HepG2 (cell line): ENCODE data around the gene BCAS1. TPM values are rescaled to one million over a fixed set of nuclear protein-coding genes. Genes with fewer than 3 reads are reported as not detected.
A peak's percentile ranks its signal among the peaks of the same experiment; 100 is the strongest.

ENCODE experiments used
- AGO1 ChIP-seq: fragments of 200-400 bp; formaldehyde crosslinking; IDR thresholded peaks from 2 replicates; pipeline ENCODE4 v1.6.1; 2017; ENCODE audit warnings: mild to moderate bottlenecking, low read depth, low read length, moderate library complexity; ENCODE audit not compliant: poor library complexity, severe bottlenecking
- DPF2 ChIP-seq: sonication (generic); formaldehyde crosslinking; IDR thresholded peaks from 2 replicates; pipeline ENCODE4 v1.4.0; 2020; ENCODE audit warnings: mild to moderate bottlenecking, low read depth, missing genetic modification reagents, borderline replicate concordance
- ERF ChIP-seq: IDR thresholded peaks from 2 replicates; pipeline ENCODE4 v1.6.1; 2018; ENCODE audit warnings: missing biosample characterization, missing genetic modification reagents
- HOXD1 ChIP-seq: sonication (generic); formaldehyde crosslinking; IDR thresholded peaks from 2 replicates; pipeline ENCODE4 v1.5.0; 2020; ENCODE audit warnings: missing genetic modification reagents
- IRF2 ChIP-seq: IDR thresholded peaks from 2 replicates; pipeline ENCODE4 v1.6.1; 2018; ENCODE audit warnings: missing genetic modification reagents, missing compliant biosample characterization
- KDM3A ChIP-seq: IDR thresholded peaks from 2 replicates; pipeline ENCODE4 v1.6.1; 2018; ENCODE audit warnings: low read depth, missing compliant biosample characterization
- NKX3-1 ChIP-seq: sonication (generic); formaldehyde crosslinking; IDR thresholded peaks from 2 replicates; pipeline ENCODE4 v1.5.0; 2020; ENCODE audit warnings: missing genetic modification reagents
- ONECUT2 ChIP-seq: sonication (generic); formaldehyde crosslinking; IDR thresholded peaks from 2 replicates; pipeline ENCODE4 v1.4.0; 2020; ENCODE audit warnings: missing genetic modification reagents
- PHF8 ChIP-seq: sonication (generic); formaldehyde crosslinking; IDR thresholded peaks from 2 replicates; pipeline ENCODE4 v1.5.0; 2020; ENCODE audit warnings: missing genetic modification reagents
- RELA ChIP-seq: sonication (generic); formaldehyde crosslinking; IDR thresholded peaks from 2 replicates; pipeline ENCODE4 v1.4.0; 2020; ENCODE audit warnings: missing genetic modification reagents
- SOX6 ChIP-seq, 2 experiments: fragments of 450-650 bp in 1 of 2; sonication (generic) in 1 of 2; formaldehyde crosslinking in 1 of 2; IDR thresholded peaks; 2 replicates each; pipeline versions ENCODE4 v1.4.0 to v1.6.1; 2017 to 2020; ENCODE audit warnings: antibody characterized with exemption in 1 of 2, mild to moderate bottlenecking in 1 of 2, missing genetic modification reagents in 1 of 2
- SP140L ChIP-seq: sonication (generic); formaldehyde crosslinking; IDR thresholded peaks from 2 replicates; pipeline ENCODE4 v1.4.0; 2020; ENCODE audit warnings: missing genetic modification reagents, borderline replicate concordance
- SYNCRIP ChIP-seq: fragments of 200-400 bp; formaldehyde crosslinking; IDR thresholded peaks from 2 replicates; pipeline ENCODE4 v1.6.1; 2018; ENCODE audit warnings: mild to moderate bottlenecking, low read depth, low read length; ENCODE audit not compliant: insufficient read depth
- U2AF1 ChIP-seq: fragments of 200-400 bp; formaldehyde crosslinking; optimal IDR thresholded peaks from 2 replicates; pipeline ENCODE3; 2017; ENCODE audit warnings: mild to moderate bottlenecking, low read depth, low read length
- ZFP82 ChIP-seq: sonication (generic); formaldehyde crosslinking; IDR thresholded peaks from 2 replicates; pipeline ENCODE4 v1.5.1; 2020; ENCODE audit warnings: mild to moderate bottlenecking, missing genetic modification reagents, borderline replicate concordance
- ZNF33B ChIP-seq: sonication (generic); formaldehyde crosslinking; IDR thresholded peaks from 2 replicates; pipeline ENCODE4 v1.5.1; 2020; ENCODE audit warnings: mild to moderate bottlenecking, missing genetic modification reagents
- ZNF354B ChIP-seq: sonication (generic); formaldehyde crosslinking; IDR thresholded peaks from 2 replicates; pipeline ENCODE4 v1.8.0; 2022; ENCODE audit warnings: mild to moderate bottlenecking, missing genetic modification reagents
- ZNF431 ChIP-seq: sonication (generic); formaldehyde crosslinking; IDR thresholded peaks from 2 replicates; pipeline ENCODE4 v1.9.0; 2022; ENCODE audit warnings: missing genetic modification reagents, low read depth, mild to moderate bottlenecking, borderline replicate concordance
- ZNF746 ChIP-seq: sonication (generic); formaldehyde crosslinking; IDR thresholded peaks from 2 replicates; pipeline ENCODE4 v1.8.0; 2022; ENCODE audit warnings: mild to moderate bottlenecking, missing genetic modification reagents
- polyA plus RNA-seq, 8 experiments: library from polyadenylated mRNA; depleted of rRNA in 3 of 8; stranded (reverse) in 7 of 8; unstranded in 1 of 8; fragments of >200 nt; fragmentation: Illumina TruSeq in 4 of 8; extraction: Trizol in 4 of 8; gene quantifications; 2 replicates each; pipeline versions ENCODE4 v1.2.1 to v1.2.3, GENCODE V29; 2011 to 2016; ENCODE audit warnings: low read depth in 4 of 8, missing spikeins in 1 of 8, mixed read lengths in 1 of 8; ENCODE audit not compliant: insufficient read depth in 1 of 8
- total RNA-seq, 5 experiments: library from RNA; depleted of rRNA; stranded (reverse); fragments of >200 nt; fragmentation: Illumina TruSeq; extraction: Trizol; gene quantifications; 2 replicates each; pipeline ENCODE4 v1.2.3, GENCODE V29; 2016; ENCODE audit warnings: low read depth in 1 of 5
- TF ChIP-seq, protein P1 (sequence below): sonication (generic); formaldehyde crosslinking; IDR thresholded peaks from 2 replicates; pipeline ENCODE4 v1.5.1; 2020; ENCODE audit warnings: missing genetic modification reagents, mild to moderate bottlenecking, borderline replicate concordance
- TF ChIP-seq, protein P2 (sequence below): sonication (generic); formaldehyde crosslinking; IDR thresholded peaks from 2 replicates; pipeline ENCODE4 v1.5.0; 2020; ENCODE audit warnings: mild to moderate bottlenecking, missing genetic modification reagents
- TF ChIP-seq, protein P3 (sequence below): sonication (generic); formaldehyde crosslinking; IDR thresholded peaks from 2 replicates; pipeline ENCODE4 v1.5.0; 2020; ENCODE audit warnings: mild to moderate bottlenecking, missing genetic modification reagents
- TF ChIP-seq, protein P4 (sequence below): sonication (generic); formaldehyde crosslinking; IDR thresholded peaks from 2 replicates; pipeline ENCODE4 v1.5.0; 2020; ENCODE audit warnings: missing genetic modification reagents

Gene BCAS1
- total and polyA plus RNA-seq, 2 of the 13 experiments (the other 11 are each of a cell fraction or from before 2014, with no cell fraction given) = 0.55 to 0.91 TPM

DNA sequence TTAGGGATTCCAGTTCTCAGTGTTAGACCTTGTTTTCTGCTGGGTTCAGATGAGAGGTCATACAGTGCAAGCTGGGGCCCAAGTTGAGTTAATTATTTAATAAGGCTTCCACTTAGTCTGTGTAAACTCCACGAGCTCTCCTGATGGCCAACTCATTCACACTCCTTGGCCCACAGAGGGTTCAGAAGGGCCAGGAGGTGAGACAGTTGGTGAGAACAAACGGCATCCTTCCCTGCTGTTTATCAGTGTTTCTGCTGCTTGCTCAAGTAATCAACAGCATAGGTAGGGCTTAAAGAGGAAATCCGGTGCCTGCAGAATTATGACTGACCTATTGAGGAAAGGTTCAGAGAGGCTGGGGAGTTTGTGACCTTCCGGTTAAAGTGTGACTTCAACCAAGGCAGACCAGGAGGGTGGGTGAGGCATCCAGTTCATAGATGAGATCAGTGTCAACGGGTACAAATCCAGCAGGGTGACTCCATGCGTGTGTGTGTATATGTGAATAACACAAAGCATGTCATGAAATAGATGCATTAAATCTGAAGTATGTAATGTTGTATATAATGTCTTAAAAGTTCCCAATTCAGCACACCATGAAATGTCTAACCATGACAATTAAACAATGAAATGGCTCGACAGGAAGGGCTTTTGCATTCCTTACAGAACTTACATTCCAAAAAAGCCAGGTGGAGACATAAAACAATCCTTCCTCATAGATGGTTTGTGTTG lies 37.4 kb upstream of the BCAS1 start (continued):
- TF ChIP-seq IRF2 (CRISPR knock-in tag) (peak; percentile 95), SYNCRIP (no peak), ZNF746 (peak; percentile 83), ERF (peak; percentile 99), SP140L (CRISPR knock-in tag) (no peak), ZFP82 (CRISPR knock-in tag) (no peak), HOXD1 (no peak), U2AF1 (no peak), KDM3A (CRISPR knock-in tag) (peak; percentile 94), RELA (CRISPR knock-in tag) (no peak), ZNF431 (CRISPR knock-in tag) (peak; percentile 69; the same call in 1 of the 2 replicates), ZNF33B (CRISPR knock-in tag) (peak; percentile 95), NKX3-1 (CRISPR knock-in tag) (peak; percentile 84; the same call in 1 of the 2 replicates), ZNF354B (CRISPR knock-in tag) (0 out of 2 replicates have a peak, but pooled peaks have one; percentile 32), PHF8 (CRISPR knock-in tag) (peak; percentile 42; the same call in 1 of the 2 replicates), DPF2 (peak; percentile 98), ONECUT2 (no peak), SOX6 (IDR thresholded peaks at IDR 0.05) (no peak), SOX6 (CRISPR knock-in tag; IDR thresholded peaks at IDR 0.05) (peak; percentile 96), AGO1 (no peak)
- TF ChIP-seq, protein P1, sequence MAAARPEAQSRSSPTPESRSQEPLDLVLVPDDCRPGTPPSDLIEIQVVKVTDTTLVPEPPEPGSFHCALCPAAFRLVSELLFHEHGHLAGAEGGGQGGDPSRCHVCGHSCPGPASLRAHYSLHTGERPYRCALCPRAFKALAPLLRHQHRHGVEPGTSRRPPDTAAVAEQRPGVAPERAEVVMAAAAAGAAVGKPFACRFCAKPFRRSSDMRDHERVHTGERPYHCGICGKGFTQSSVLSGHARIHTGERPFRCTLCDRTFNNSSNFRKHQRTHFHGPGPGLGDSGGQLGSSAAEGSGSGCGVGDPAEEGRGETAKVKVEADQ (CRISPR knock-in tag) = peak; percentile 76; the same call in 1 of the 2 replicates
- TF ChIP-seq, protein P2, sequence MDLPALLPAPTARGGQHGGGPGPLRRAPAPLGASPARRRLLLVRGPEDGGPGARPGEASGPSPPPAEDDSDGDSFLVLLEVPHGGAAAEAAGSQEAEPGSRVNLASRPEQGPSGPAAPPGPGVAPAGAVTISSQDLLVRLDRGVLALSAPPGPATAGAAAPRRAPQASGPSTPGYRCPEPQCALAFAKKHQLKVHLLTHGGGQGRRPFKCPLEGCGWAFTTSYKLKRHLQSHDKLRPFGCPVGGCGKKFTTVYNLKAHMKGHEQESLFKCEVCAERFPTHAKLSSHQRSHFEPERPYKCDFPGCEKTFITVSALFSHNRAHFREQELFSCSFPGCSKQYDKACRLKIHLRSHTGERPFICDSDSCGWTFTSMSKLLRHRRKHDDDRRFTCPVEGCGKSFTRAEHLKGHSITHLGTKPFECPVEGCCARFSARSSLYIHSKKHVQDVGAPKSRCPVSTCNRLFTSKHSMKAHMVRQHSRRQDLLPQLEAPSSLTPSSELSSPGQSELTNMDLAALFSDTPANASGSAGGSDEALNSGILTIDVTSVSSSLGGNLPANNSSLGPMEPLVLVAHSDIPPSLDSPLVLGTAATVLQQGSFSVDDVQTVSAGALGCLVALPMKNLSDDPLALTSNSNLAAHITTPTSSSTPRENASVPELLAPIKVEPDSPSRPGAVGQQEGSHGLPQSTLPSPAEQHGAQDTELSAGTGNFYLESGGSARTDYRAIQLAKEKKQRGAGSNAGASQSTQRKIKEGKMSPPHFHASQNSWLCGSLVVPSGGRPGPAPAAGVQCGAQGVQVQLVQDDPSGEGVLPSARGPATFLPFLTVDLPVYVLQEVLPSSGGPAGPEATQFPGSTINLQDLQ (CRISPR knock-in tag) = no peak; the same call in 1 of the 2 replicates
- TF ChIP-seq, protein P3, sequence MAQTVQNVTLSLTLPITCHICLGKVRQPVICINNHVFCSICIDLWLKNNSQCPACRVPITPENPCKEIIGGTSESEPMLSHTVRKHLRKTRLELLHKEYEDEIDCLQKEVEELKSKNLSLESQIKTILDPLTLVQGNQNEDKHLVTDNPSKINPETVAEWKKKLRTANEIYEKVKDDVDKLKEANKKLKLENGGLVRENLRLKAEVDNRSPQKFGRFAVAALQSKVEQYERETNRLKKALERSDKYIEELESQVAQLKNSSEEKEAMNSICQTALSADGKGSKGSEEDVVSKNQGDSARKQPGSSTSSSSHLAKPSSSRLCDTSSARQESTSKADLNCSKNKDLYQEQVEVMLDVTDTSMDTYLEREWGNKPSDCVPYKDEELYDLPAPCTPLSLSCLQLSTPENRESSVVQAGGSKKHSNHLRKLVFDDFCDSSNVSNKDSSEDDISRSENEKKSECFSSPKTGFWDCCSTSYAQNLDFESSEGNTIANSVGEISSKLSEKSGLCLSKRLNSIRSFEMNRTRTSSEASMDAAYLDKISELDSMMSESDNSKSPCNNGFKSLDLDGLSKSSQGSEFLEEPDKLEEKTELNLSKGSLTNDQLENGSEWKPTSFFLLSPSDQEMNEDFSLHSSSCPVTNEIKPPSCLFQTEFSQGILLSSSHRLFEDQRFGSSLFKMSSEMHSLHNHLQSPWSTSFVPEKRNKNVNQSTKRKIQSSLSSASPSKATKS (CRISPR knock-in tag) = no peak
- TF ChIP-seq, protein P4, sequence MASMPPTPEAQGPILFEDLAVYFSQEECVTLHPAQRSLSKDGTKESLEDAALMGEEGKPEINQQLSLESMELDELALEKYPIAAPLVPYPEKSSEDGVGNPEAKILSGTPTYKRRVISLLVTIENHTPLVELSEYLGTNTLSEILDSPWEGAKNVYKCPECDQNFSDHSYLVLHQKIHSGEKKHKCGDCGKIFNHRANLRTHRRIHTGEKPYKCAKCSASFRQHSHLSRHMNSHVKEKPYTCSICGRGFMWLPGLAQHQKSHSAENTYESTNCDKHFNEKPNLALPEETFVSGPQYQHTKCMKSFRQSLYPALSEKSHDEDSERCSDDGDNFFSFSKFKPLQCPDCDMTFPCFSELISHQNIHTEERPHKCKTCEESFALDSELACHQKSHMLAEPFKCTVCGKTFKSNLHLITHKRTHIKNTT (CRISPR knock-in tag) = no peak
